Testis (tissue), 2 donors: ENCODE measurements around the gene AFG1L.

Source experiments
- CTCF ChIP-seq, 3 experiments: fragments of 450-650 bp in 2 of 3; fragments of 200-600 bp in 1 of 3; sonication (generic) in 1 of 3; IDR thresholded peaks; one replicate each; pipeline ENCODE4 v1.5.1; 2016 to 2019; ENCODE audit warnings: antibody characterized with exemption in 3 of 3, mild to moderate bottlenecking in 2 of 3, moderate library complexity in 1 of 3
- POLR2A ChIP-seq: fragments of 450-650 bp; IDR thresholded peaks from one replicate; pipeline ENCODE4 v1.6.1; 2017; ENCODE audit warnings: antibody characterized with exemption, mild to moderate bottlenecking, moderate library complexity

GRCh38 chr6:108425428-108425827 is 130.6 kb downstream of the AFG1L start:
- TF ChIP-seq CTCF (IDR thresholded peaks at IDR 0.05) (no peak), POLR2A (no peak)
